Neural progenitor cell (in vitro differentiated cells): ENCODE results near the gene JAZF1. TPM values are rescaled to one million over a fixed set of nuclear protein-coding genes. Genes with fewer than 3 reads are reported as not detected.

Source experiments
- DNase-seq: peaks from one replicate; pipeline ENCODE4 v3.0.0-alpha.2; 2016; ENCODE audit warnings: low spot score
- H2AFZ ChIP-seq: fragments of 200-600 bp; sonication (generic); replicated peaks from 2 replicates; pipeline ENCODE4 v1.6.1; 2016; ENCODE audit warnings: antibody characterized with exemption
- H3F3A ChIP-seq: fragments of 200-600 bp; sonication (generic); 2 replicates; pipeline ENCODE4 v1.6.1; 2016; ENCODE audit warnings: antibody characterized with exemption, low read depth
- H3K27ac ChIP-seq: fragments of 200-600 bp; sonication (generic); 2 replicates; pipeline ENCODE4 v1.5.1; 2016; ENCODE audit warnings: mild to moderate bottlenecking
- H3K27me3 ChIP-seq: fragments of 200-600 bp; sonication (generic); 2 replicates; pipeline ENCODE4 v1.6.1; 2016; ENCODE audit warnings: mild to moderate bottlenecking, moderate library complexity
- H3K36me3 ChIP-seq: fragments of 200-600 bp; sonication (generic); 2 replicates; pipeline ENCODE4 v1.5.1; 2016
- H3K4me1 ChIP-seq: fragments of 200-600 bp; sonication (generic); 2 replicates; pipeline ENCODE4 v1.6.1; 2016; ENCODE audit warnings: mixed run types
- H3K4me2 ChIP-seq: fragments of 200-600 bp; sonication (generic); 2 replicates; pipeline ENCODE4 v1.6.1; 2016
- H3K4me3 ChIP-seq: fragments of 200-600 bp; sonication (generic); 2 replicates; pipeline ENCODE4 v1.5.1; 2016
- H3K79me2 ChIP-seq: fragments of 200-600 bp; sonication (generic); 2 replicates; pipeline ENCODE4 v1.6.1; 2016; ENCODE audit warnings: low read depth
- H3K9ac ChIP-seq: fragments of 200-600 bp; sonication (generic); 2 replicates; pipeline ENCODE4 v1.6.1; 2016
- H3K9me3 ChIP-seq: fragments of 200-600 bp; sonication (generic); 2 replicates; pipeline ENCODE4 v1.5.1; 2016; ENCODE audit warnings: low read depth
- H4K20me1 ChIP-seq: fragments of 200-600 bp; sonication (generic); 2 replicates; pipeline ENCODE4 v1.6.1; 2016; ENCODE audit warnings: low read depth
- H3K27ac Mint-ChIP-seq: 3 replicates; pipeline ENCODE4 v1.8.0; 2021; ENCODE audit warnings: mixed read lengths
- H3K27me3 Mint-ChIP-seq: 2 replicates; pipeline ENCODE4 v1.8.0; 2022; ENCODE audit warnings: low read depth, mild to moderate bottlenecking, inconsistent platforms, moderate library complexity, mixed read lengths; ENCODE audit not compliant: insufficient read depth
- H3K36me3 Mint-ChIP-seq: 3 replicates; pipeline ENCODE4 v1.8.0; 2021; ENCODE audit warnings: mixed read lengths
- H3K4me1 Mint-ChIP-seq: 3 replicates; pipeline ENCODE4 v1.8.0; 2021; ENCODE audit warnings: mixed read lengths
- H3K4me3 Mint-ChIP-seq: 3 replicates; pipeline ENCODE4 v1.8.0; 2021; ENCODE audit warnings: mild to moderate bottlenecking, moderate library complexity, mixed read lengths
- H3K9me3 Mint-ChIP-seq: 3 replicates; pipeline ENCODE4 v1.8.0; 2020; ENCODE audit warnings: mixed read lengths
- EZH2 ChIP-seq: fragments of 200-600 bp; sonication (generic); IDR thresholded peaks from 2 replicates; pipeline ENCODE4 v1.6.1; 2017; ENCODE audit warnings: antibody characterized with exemption, mild to moderate bottlenecking, moderate library complexity
- EZH2phosphoT487 ChIP-seq: fragments of 200-600 bp; sonication (generic); IDR thresholded peaks from 2 replicates; pipeline ENCODE4 v1.6.1; 2017; ENCODE audit warnings: antibody characterized with exemption
- total RNA-seq: library from RNA; depleted of rRNA; stranded (reverse); fragments of >200 nt; gene quantifications from 2 replicates; pipeline ENCODE4 v1.2.3, GENCODE V29; 2015; ENCODE audit warnings: low replicate concordance
- TF ChIP-seq, protein P1 (sequence below): fragments of 200-600 bp; sonication (generic); IDR thresholded peaks from 2 replicates; pipeline ENCODE4 v1.5.1; 2017; ENCODE audit warnings: antibody characterized with exemption, mild to moderate bottlenecking

JAZF1 gene
- total RNA-seq, 1 donor from 2014 or later = 3.1 TPM

DNA sequence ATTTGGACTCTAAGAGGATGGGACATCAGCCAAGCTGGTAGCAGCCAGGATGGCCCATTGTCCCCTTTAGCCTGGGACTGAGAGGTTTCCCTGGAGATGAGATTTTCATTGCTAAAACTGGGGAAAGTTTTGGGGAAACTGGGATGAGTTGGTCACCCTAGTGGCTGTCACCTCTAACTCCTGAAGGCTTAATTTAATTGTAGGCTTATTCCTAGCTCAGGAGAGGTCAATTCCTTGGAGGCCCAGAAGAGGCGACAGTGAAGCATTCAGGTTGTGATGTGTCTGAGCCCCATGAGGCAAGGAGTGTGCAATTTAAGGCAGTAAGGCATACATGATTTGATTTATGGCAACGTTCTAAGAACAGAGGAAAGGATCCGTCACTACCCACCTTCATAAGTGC lies 24.9 kb upstream of the JAZF1 start:
- H3K36me3 Mint-ChIP-seq = no peaks in the 10 kb centered on the region
- TF ChIP-seq, protein P1, sequence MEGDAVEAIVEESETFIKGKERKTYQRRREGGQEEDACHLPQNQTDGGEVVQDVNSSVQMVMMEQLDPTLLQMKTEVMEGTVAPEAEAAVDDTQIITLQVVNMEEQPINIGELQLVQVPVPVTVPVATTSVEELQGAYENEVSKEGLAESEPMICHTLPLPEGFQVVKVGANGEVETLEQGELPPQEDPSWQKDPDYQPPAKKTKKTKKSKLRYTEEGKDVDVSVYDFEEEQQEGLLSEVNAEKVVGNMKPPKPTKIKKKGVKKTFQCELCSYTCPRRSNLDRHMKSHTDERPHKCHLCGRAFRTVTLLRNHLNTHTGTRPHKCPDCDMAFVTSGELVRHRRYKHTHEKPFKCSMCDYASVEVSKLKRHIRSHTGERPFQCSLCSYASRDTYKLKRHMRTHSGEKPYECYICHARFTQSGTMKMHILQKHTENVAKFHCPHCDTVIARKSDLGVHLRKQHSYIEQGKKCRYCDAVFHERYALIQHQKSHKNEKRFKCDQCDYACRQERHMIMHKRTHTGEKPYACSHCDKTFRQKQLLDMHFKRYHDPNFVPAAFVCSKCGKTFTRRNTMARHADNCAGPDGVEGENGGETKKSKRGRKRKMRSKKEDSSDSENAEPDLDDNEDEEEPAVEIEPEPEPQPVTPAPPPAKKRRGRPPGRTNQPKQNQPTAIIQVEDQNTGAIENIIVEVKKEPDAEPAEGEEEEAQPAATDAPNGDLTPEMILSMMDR = peak; percentile 7
- no peak for TF ChIP-seq EZH2phosphoT487
- H3K79me2 ChIP-seq = no peaks in the 10 kb centered on the region
- no peak overlapping the region for H3K4me2 ChIP-seq
- no peaks in the 10 kb centered on the region for H4K20me1 ChIP-seq
- no peak overlapping the region for H3K27ac ChIP-seq
- H3K27me3 ChIP-seq = no peaks in the 10 kb centered on the region
- H3K4me3 Mint-ChIP-seq = no peak overlapping the region
- H2AFZ ChIP-seq = no peak overlapping the region
- H3K36me3 ChIP-seq = no peaks in the 10 kb centered on the region
- no peak overlapping the region for H3K9ac ChIP-seq
- no peaks in the 10 kb centered on the region for H3K4me1 Mint-ChIP-seq
- no peaks in the 10 kb centered on the region for H3K4me1 ChIP-seq
- H3F3A ChIP-seq = no peaks in the 10 kb centered on the region
- H3K9me3 ChIP-seq = no peaks in the 10 kb centered on the region
- no peaks in the 10 kb centered on the region for H3K27me3 Mint-ChIP-seq
- H3K9me3 Mint-ChIP-seq = no peaks in the 10 kb centered on the region
- no peak overlapping the region for H3K27ac Mint-ChIP-seq
- DNase-seq = no peak
- H3K4me3 ChIP-seq = no peak overlapping the region

- Histone ChIP-seq H3K9ac (no peak overlapping the region), H4K20me1 (no peaks in the 10 kb centered on the region), H3F3A (no peaks in the 10 kb centered on the region), H3K4me1 (no peaks in the 10 kb centered on the region), H3K4me2 (no peak overlapping the region), H3K9me3 (no peaks in the 10 kb centered on the region), H3K27me3 (no peaks in the 10 kb centered on the region), H3K27ac (no peak overlapping the region), H2AFZ (no peak overlapping the region), H3K4me3 (no peak overlapping the region), H3K79me2 (no peaks in the 10 kb centered on the region), H3K36me3 (no peaks in the 10 kb centered on the region)
- no peaks in the 10 kb centered on the region for H3K36me3 Mint-ChIP-seq
- H3K27ac Mint-ChIP-seq = no peak overlapping the region
- H3K4me1 Mint-ChIP-seq = no peaks in the 10 kb centered on the region
- TF ChIP-seq EZH2 (no peak), EZH2phosphoT487 (no peak)
- TF ChIP-seq, protein P1 = no peak
- no peaks in the 10 kb centered on the region for H3K27me3 Mint-ChIP-seq
- H3K4me3 Mint-ChIP-seq = no peak overlapping the region
- DNase-seq = no peak
- H3K9me3 Mint-ChIP-seq = no peaks in the 10 kb centered on the region
Observed at GRCh38 chr7:28203508-28204240, 23.1 kb upstream of the JAZF1 start.

GRCh38 chr7:28202222-28202621 lies 21.6 kb upstream of the JAZF1 start:
- no peaks in the 10 kb centered on the region for H3F3A ChIP-seq
- DNase-seq = no peak
- no peaks in the 10 kb centered on the region for H3K27me3 Mint-ChIP-seq
- H3K79me2 ChIP-seq = no peaks in the 10 kb centered on the region
- no peaks in the 10 kb centered on the region for H3K27me3 ChIP-seq
- H3K9me3 ChIP-seq = no peaks in the 10 kb centered on the region
- H3K4me3 Mint-ChIP-seq = no peak overlapping the region
- H3K27ac ChIP-seq = no peak overlapping the region
- H2AFZ ChIP-seq = no peak overlapping the region
- no peak overlapping the region for H3K27ac Mint-ChIP-seq
- H3K4me3 ChIP-seq = no peak overlapping the region
- no peak overlapping the region for H3K9ac ChIP-seq
- H3K9me3 Mint-ChIP-seq = no peaks in the 10 kb centered on the region
- H3K4me2 ChIP-seq = no peak overlapping the region
- no peaks in the 10 kb centered on the region for H3K36me3 ChIP-seq
- no peaks in the 10 kb centered on the region for H3K36me3 Mint-ChIP-seq
- H4K20me1 ChIP-seq = no peaks in the 10 kb centered on the region
- no peak for TF ChIP-seq EZH2phosphoT487
- TF ChIP-seq, protein P1 = no peak
- TF ChIP-seq EZH2 = no peak
- no peaks in the 10 kb centered on the region for H3K4me1 Mint-ChIP-seq
- no peaks in the 10 kb centered on the region for H3K4me1 ChIP-seq
